ENCODE data around the gene KCND2.

Gene KCND2

GRCh38 chr7:120373174-120373573 is 100.2 kb downstream of the KCND2 start:
- Histone ChIP-seq H2AFZ (ENCODE audit: low read depth, low read length) (no peak overlapping the region), H3K36me3 (ENCODE audit: insufficient read depth, low read length) (no peaks in the 10 kb centered on the region), H3K4me1 (ENCODE audit: insufficient read depth, low read length) (no peaks in the 10 kb centered on the region), H3K4me3 (ENCODE audit: low read depth in 1 of 2, low read length in 2 of 2) (no peak overlapping the region), H3K4me2 (ENCODE audit: insufficient read depth, low read length) (no peak overlapping the region), H3K9me3 (ENCODE audit: insufficient read depth, low read length, severe bottlenecking) (no peaks in the 10 kb centered on the region), H3K79me2 (ENCODE audit: insufficient read depth, low read length) (no peaks in the 10 kb centered on the region), H3K27ac (ENCODE audit: low read length) (no peak overlapping the region), H3K27me3 (ENCODE audit: insufficient read depth, low read length, poor library complexity) (no peaks in the 10 kb centered on the region), H4K20me1 (ENCODE audit: insufficient read depth, low read length) (no peaks in the 10 kb centered on the region), H3K9ac (ENCODE audit: low read depth, low read length) (no peak overlapping the region)
- DNase-seq (no peak), ATAC-seq (ENCODE audit: insufficient read depth, low read depth) (no peak)
- no peak for TF ChIP-seq CTCF (IDR thresholded peaks at IDR 0.05; ENCODE audit: borderline replicate concordance, extremely low read depth, low read length, poor library complexity, severe bottlenecking)

DNA sequence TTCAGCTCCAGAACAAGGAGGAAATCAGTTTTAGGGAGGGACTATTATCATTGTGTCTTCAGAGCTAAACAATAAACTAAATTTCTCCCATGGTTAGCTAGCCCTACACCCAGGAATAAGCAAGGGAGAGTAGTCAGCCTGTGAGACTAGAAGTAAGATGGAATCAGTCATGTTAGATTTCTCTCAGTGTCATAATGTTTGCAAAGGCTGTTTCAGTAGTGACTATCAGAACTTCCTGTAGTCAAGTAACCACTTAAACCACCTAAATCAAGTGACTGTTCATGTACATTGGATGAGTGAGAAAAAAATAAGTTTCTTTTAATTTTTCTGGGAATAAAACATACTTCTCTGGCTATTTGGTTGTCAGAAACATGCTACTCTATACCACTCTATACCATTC is 121.6 kb downstream of the KCND2 start:
- Histone ChIP-seq H3K9ac (ENCODE audit: low read depth, low read length) (no peak overlapping the region), H3K4me3 (ENCODE audit: low read depth in 1 of 2, low read length in 2 of 2) (no peak overlapping the region), H4K20me1 (ENCODE audit: insufficient read depth, low read length) (no peaks in the 10 kb centered on the region), H3K9me3 (ENCODE audit: insufficient read depth, low read length, severe bottlenecking) (no peaks in the 10 kb centered on the region), H3K4me2 (ENCODE audit: insufficient read depth, low read length) (no peak overlapping the region), H3K79me2 (ENCODE audit: insufficient read depth, low read length) (no peaks in the 10 kb centered on the region), H3K36me3 (ENCODE audit: insufficient read depth, low read length) (no peaks in the 10 kb centered on the region), H3K27ac (ENCODE audit: low read length) (no peak overlapping the region), H3K27me3 (ENCODE audit: insufficient read depth, low read length, poor library complexity) (no peaks in the 10 kb centered on the region), H2AFZ (ENCODE audit: low read depth, low read length) (0 out of 2 replicates have a peak overlapping the region, but pooled peaks have one; percentile 25), H3K4me1 (ENCODE audit: insufficient read depth, low read length) (no peaks in the 10 kb centered on the region)
- ATAC-seq (ENCODE audit: insufficient read depth, low read depth) = no peak
- TF ChIP-seq CTCF (IDR thresholded peaks at IDR 0.05; ENCODE audit: borderline replicate concordance, extremely low read depth, low read length, poor library complexity, severe bottlenecking) = no peak
- TF ChIP-seq EZH2 (IDR thresholded peaks at IDR 0.05; ENCODE audit: borderline replicate concordance, low read depth, low read length, severe bottlenecking) = no peak
- DNase-seq = no peak

GRCh38 chr7:120395526-120396019 is 122.6 kb downstream of the KCND2 start:
- TF ChIP-seq CTCF (IDR thresholded peaks at IDR 0.05; ENCODE audit: borderline replicate concordance, extremely low read depth, low read length, poor library complexity, severe bottlenecking) (no peak), EZH2 (IDR thresholded peaks at IDR 0.05; ENCODE audit: borderline replicate concordance, low read depth, low read length, severe bottlenecking) (no peak)
- H3K27me3 ChIP-seq (ENCODE audit: insufficient read depth, low read length, poor library complexity) = no peaks in the 10 kb centered on the region
- H3K4me2 ChIP-seq (ENCODE audit: insufficient read depth, low read length) = no peak overlapping the region
- ATAC-seq (ENCODE audit: insufficient read depth, low read depth) = no peak
- no peaks in the 10 kb centered on the region for H3K36me3 ChIP-seq (ENCODE audit: insufficient read depth, low read length)
- H3K27ac ChIP-seq (ENCODE audit: low read length) = no peak overlapping the region
- H3K79me2 ChIP-seq (ENCODE audit: insufficient read depth, low read length) = no peaks in the 10 kb centered on the region
- H4K20me1 ChIP-seq (ENCODE audit: insufficient read depth, low read length) = no peaks in the 10 kb centered on the region
- no peak for DNase-seq
- no peaks in the 10 kb centered on the region for H3K4me1 ChIP-seq (ENCODE audit: insufficient read depth, low read length)
- H3K4me3 ChIP-seq (ENCODE audit: low read depth in 1 of 2, low read length in 2 of 2) = no peak overlapping the region
- H3K9ac ChIP-seq (ENCODE audit: low read depth, low read length) = no peak overlapping the region
- no peak overlapping the region for H2AFZ ChIP-seq (ENCODE audit: low read depth, low read length)
- no peaks in the 10 kb centered on the region for H3K9me3 ChIP-seq (ENCODE audit: insufficient read depth, low read length, severe bottlenecking)

All from DND-41 (cell line).